Astrocyte (in vitro differentiated cells and primary cell): Measurements from ENCODE around the gene RHOC. TPM values are rescaled to one million over a fixed set of nuclear protein-coding genes. Genes with fewer than 3 reads are reported as not detected.

Experiments used
- DNase-seq: peaks from one replicate; pipeline ENCODE4 v3.0.0-alpha.2; 2010; ENCODE audit warnings: low read depth
- FAIRE-seq: peaks from 2 replicates; lab custom pipeline; 2011; peaks lifted over from hg19 to GRCh38; lab: Jason Lieb, UNC
- H2AFZ ChIP-seq: 2 replicates; pipeline ENCODE4 v1.6.0; 2012; ENCODE audit warnings: low read depth, low read length, inconsistent platforms
- H3K27ac ChIP-seq: 2 replicates; pipeline ENCODE4 v1.5.1; 2011; ENCODE audit warnings: low read depth, low read length, inconsistent platforms
- H3K27me3 ChIP-seq: 2 replicates; pipeline ENCODE4 v1.6.0; 2011; ENCODE audit warnings: low read length, inconsistent platforms; ENCODE audit not compliant: insufficient read depth
- H3K36me3 ChIP-seq: 2 replicates; pipeline ENCODE4 v1.5.1; 2011; ENCODE audit warnings: low read length, inconsistent platforms; ENCODE audit not compliant: insufficient read depth
- H3K4me1 ChIP-seq: 2 replicates; pipeline ENCODE4 v1.5.1; 2011; ENCODE audit warnings: low read length, inconsistent platforms; ENCODE audit not compliant: insufficient read depth
- H3K4me2 ChIP-seq: 2 replicates; pipeline ENCODE4 v1.6.0; 2012; ENCODE audit warnings: low read length, inconsistent platforms
- H3K4me3 ChIP-seq: 2 replicates; pipeline ENCODE4 v1.5.1; 2011; ENCODE audit warnings: low read depth, mild to moderate bottlenecking, low read length, inconsistent platforms; ENCODE audit not compliant: insufficient read depth
- H3K79me2 ChIP-seq: 2 replicates; pipeline ENCODE4 v1.6.0; 2012; ENCODE audit warnings: mild to moderate bottlenecking, low read length, inconsistent platforms; ENCODE audit not compliant: insufficient read depth
- H3K9ac ChIP-seq: 2 replicates; pipeline ENCODE4 v1.6.0; 2012; ENCODE audit warnings: mild to moderate bottlenecking, low read length, inconsistent platforms
- H3K9me3 ChIP-seq: 2 replicates; pipeline ENCODE4 v1.5.1; 2012; ENCODE audit warnings: low read depth, mild to moderate bottlenecking, low read length, inconsistent platforms; ENCODE audit not compliant: insufficient read depth
- H4K20me1 ChIP-seq: 2 replicates; pipeline ENCODE4 v1.6.0; 2012; ENCODE audit warnings: low read length, inconsistent platforms; ENCODE audit not compliant: insufficient read depth
- H3K27ac Mint-ChIP-seq: one replicate; pipeline ENCODE4 v1.8.0; 2021; ENCODE audit warnings: mild to moderate bottlenecking, mixed read lengths; ENCODE audit not compliant: unreplicated experiment
- H3K27me3 Mint-ChIP-seq: one replicate; pipeline ENCODE4 v1.8.0; 2021; ENCODE audit warnings: low read depth, mixed read lengths; ENCODE audit not compliant: unreplicated experiment
- H3K36me3 Mint-ChIP-seq: one replicate; pipeline ENCODE4 v1.8.0; 2021; ENCODE audit warnings: low read depth, mixed read lengths; ENCODE audit not compliant: unreplicated experiment
- H3K4me1 Mint-ChIP-seq: one replicate; pipeline ENCODE4 v1.8.0; 2021; ENCODE audit warnings: low read depth, mixed read lengths; ENCODE audit not compliant: unreplicated experiment
- H3K4me3 Mint-ChIP-seq: one replicate; pipeline ENCODE4 v1.8.0; 2021; ENCODE audit warnings: mild to moderate bottlenecking, moderate library complexity, mixed read lengths; ENCODE audit not compliant: unreplicated experiment
- H3K9me3 Mint-ChIP-seq: one replicate; pipeline ENCODE4 v1.8.0; 2021; ENCODE audit warnings: mild to moderate bottlenecking, mixed read lengths; ENCODE audit not compliant: unreplicated experiment
- CTCF ChIP-seq: IDR thresholded peaks from 2 replicates; pipeline ENCODE4 v1.5.1; 2011; ENCODE audit warnings: low read depth, mild to moderate bottlenecking, inconsistent platforms, low read length, moderate library complexity; ENCODE audit not compliant: insufficient read depth
- EZH2 ChIP-seq: IDR thresholded peaks from 2 replicates; pipeline ENCODE4 v1.6.1; 2012; ENCODE audit warnings: mild to moderate bottlenecking, low read length, inconsistent platforms; ENCODE audit not compliant: insufficient read depth
- total RNA-seq: library from RNA; stranded (reverse); gene quantifications from 2 replicates; pipeline ENCODE4 v1.2.1, GENCODE V29; 2021

Gene RHOC
- total RNA-seq, 1 donor from 2014 or later, result 657 TPM

GRCh38 chr1:112666946-112667345 is 40.0 kb downstream of the RHOC start:
- Histone ChIP-seq H3K9ac (no peak overlapping the region), H3K9me3 (no peaks in the 10 kb centered on the region), H3K27ac (no peak overlapping the region), H3K4me2 (no peak overlapping the region), H3K4me1 (no peaks in the 10 kb centered on the region), H3K4me3 (no peak overlapping the region), H3K27me3 (no peaks in the 10 kb centered on the region), H3K36me3 (peaks cover 54% of the 10 kb centered on the region), H3K79me2 (no peaks in the 10 kb centered on the region), H2AFZ (no peak overlapping the region), H4K20me1 (no peaks in the 10 kb centered on the region)
- DNase-seq (no peak), FAIRE-seq (no peak)
- no peak for TF ChIP-seq CTCF
- TF ChIP-seq EZH2, result no peak
- H3K27me3 Mint-ChIP-seq, result no peaks in the 10 kb centered on the region
- H3K27ac Mint-ChIP-seq, result no peak overlapping the region
- no peak overlapping the region for H3K4me3 Mint-ChIP-seq
- H3K9me3 Mint-ChIP-seq, result no peaks in the 10 kb centered on the region
- no peaks in the 10 kb centered on the region for H3K4me1 Mint-ChIP-seq
- H3K36me3 Mint-ChIP-seq, result peaks cover 25% of the 10 kb centered on the region

- Histone ChIP-seq H3K4me3 (no peak overlapping the region), H3K9me3 (no peaks in the 10 kb centered on the region), H3K27ac (no peak overlapping the region), H3K9ac (no peak overlapping the region), H3K4me2 (no peak overlapping the region), H3K79me2 (no peaks in the 10 kb centered on the region), H2AFZ (no peak overlapping the region), H3K27me3 (no peaks in the 10 kb centered on the region), H3K36me3 (peaks cover 54% of the 10 kb centered on the region), H3K4me1 (no peaks in the 10 kb centered on the region), H4K20me1 (no peaks in the 10 kb centered on the region)
- Mint-ChIP-seq H3K4me3 (no peak overlapping the region), H3K4me1 (no peaks in the 10 kb centered on the region), H3K36me3 (peaks cover 28% of the 10 kb centered on the region), H3K27me3 (no peaks in the 10 kb centered on the region), H3K9me3 (no peaks in the 10 kb centered on the region), H3K27ac (no peak overlapping the region)
- FAIRE-seq (no peak), DNase-seq (no peak)
- TF ChIP-seq EZH2, result no peak
- TF ChIP-seq CTCF, result no peak
These were observed 41.1 kb downstream of the RHOC start for GRCh38 chr1:112665857-112666256.

- Mint-ChIP-seq H3K4me1 (peaks cover 6% of the 10 kb centered on the region), H3K27ac (peak overlapping the region; percentile 5), H3K9me3 (no peaks in the 10 kb centered on the region), H3K4me3 (no peak overlapping the region), H3K36me3 (peaks cover 20% of the 10 kb centered on the region), H3K27me3 (no peaks in the 10 kb centered on the region)
- DNase-seq (no peak), FAIRE-seq (no peak)
- peaks cover 34% of the 10 kb centered on the region for H4K20me1 ChIP-seq
- H3K36me3 ChIP-seq, result peaks cover 53% of the 10 kb centered on the region
- H3K4me1 ChIP-seq, result no peaks in the 10 kb centered on the region
- H3K27me3 ChIP-seq, result no peaks in the 10 kb centered on the region
- peaks cover 74% of the 10 kb centered on the region for H3K79me2 ChIP-seq
- H3K9ac ChIP-seq, result no peak overlapping the region
- no peaks in the 10 kb centered on the region for H3K9me3 ChIP-seq
- TF ChIP-seq EZH2 (no peak), CTCF (no peak)
- no peak overlapping the region for H3K27ac ChIP-seq
- no peak overlapping the region for H2AFZ ChIP-seq
- no peak overlapping the region for H3K4me2 ChIP-seq
- no peak overlapping the region for H3K4me3 ChIP-seq
These were observed 55.7 kb downstream of the RHOC start for GRCh38 chr1:112651205-112651604.

Other genes with a start within 250 kb of the RHOC start
- 18.0 and 18.5 TPM in 2 replicates for gene WNT2B, start 198.2 kb downstream of the RHOC start, total RNA-seq
- gene ST7L, start 88.0 kb downstream of the RHOC start, total RNA-seq, result 14.8 and 14.9 TPM in 2 replicates
- 170 and 171 TPM in 2 replicates for gene CAPZA1, start 87.3 kb downstream of the RHOC start, total RNA-seq
- gene MOV10, start 32.5 kb downstream of the RHOC start, total RNA-seq, result 121 and 147 TPM in 2 replicates
- 5.2 TPM in 2 replicates for gene PPM1J, start 8.2 kb upstream of the RHOC start, total RNA-seq
- gene SLC16A1, start 249.1 kb upstream of the RHOC start, total RNA-seq, result 140 and 153 TPM in 2 replicates